ENCODE results near the gene SLC22A15. TPM values are rescaled to one million over a fixed set of nuclear protein-coding genes. Genes with fewer than 3 reads are reported as not detected.

Gene SLC22A15
- polyA plus RNA-seq, 1 donor from 2014 or later, result 3.1 TPM

DNA sequence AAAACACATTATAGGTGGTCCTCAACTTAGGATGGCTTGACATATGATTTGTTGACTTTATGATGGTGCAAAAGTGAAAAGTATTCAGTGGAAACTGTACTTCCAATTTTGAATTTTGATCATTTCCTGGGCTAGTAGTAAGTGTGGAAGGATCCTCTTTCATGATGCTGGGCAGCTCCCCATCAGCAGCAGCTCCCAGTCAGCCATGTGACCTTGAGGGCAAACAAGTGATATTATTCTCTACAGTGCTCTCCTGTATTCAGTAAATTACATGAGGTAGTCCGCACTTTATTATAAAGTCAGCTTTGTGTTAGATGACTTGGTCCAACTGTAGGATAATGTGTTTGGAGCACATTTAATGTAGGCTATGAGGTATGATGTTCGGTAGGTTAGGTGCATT is 36.4 kb downstream of the SLC22A15 start:
- Histone ChIP-seq H3K36me3 (ENCODE audit: insufficient read depth, low read length) (no peaks in the 10 kb centered on the region), H3K9ac (ENCODE audit: low read length) (no peak overlapping the region), H3K4me3 (ENCODE audit: low read length) (no peak overlapping the region), H3K4me2 (ENCODE audit: low read length) (no peak overlapping the region), H3K79me2 (replicated peaks; ENCODE audit: insufficient read depth, low read length) (no peaks in the 10 kb centered on the region), H4K20me1 (ENCODE audit: insufficient read depth) (no peaks in the 10 kb centered on the region), H3F3A (ENCODE audit: insufficient read depth, low read length, poor library complexity, severe bottlenecking) (no peaks in the 10 kb centered on the region), H3K27ac (ENCODE audit: low read length) (no peak overlapping the region), H2AFZ (ENCODE audit: low read depth, low read length) (no peak overlapping the region), H3K9me3 (ENCODE audit: low read length) (no peaks in the 10 kb centered on the region), H3K9me2 (ENCODE audit: insufficient read depth, low read length) (no peaks in the 10 kb centered on the region), H3K27me3 (ENCODE audit: insufficient read depth, low read depth, low read length) (no peaks in the 10 kb centered on the region)
- TF ChIP-seq, protein P1, sequence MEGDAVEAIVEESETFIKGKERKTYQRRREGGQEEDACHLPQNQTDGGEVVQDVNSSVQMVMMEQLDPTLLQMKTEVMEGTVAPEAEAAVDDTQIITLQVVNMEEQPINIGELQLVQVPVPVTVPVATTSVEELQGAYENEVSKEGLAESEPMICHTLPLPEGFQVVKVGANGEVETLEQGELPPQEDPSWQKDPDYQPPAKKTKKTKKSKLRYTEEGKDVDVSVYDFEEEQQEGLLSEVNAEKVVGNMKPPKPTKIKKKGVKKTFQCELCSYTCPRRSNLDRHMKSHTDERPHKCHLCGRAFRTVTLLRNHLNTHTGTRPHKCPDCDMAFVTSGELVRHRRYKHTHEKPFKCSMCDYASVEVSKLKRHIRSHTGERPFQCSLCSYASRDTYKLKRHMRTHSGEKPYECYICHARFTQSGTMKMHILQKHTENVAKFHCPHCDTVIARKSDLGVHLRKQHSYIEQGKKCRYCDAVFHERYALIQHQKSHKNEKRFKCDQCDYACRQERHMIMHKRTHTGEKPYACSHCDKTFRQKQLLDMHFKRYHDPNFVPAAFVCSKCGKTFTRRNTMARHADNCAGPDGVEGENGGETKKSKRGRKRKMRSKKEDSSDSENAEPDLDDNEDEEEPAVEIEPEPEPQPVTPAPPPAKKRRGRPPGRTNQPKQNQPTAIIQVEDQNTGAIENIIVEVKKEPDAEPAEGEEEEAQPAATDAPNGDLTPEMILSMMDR (IDR thresholded peaks at IDR 0.05; ENCODE audit: poor library complexity, severe bottlenecking), result no peak
- TF ChIP-seq SMC3 (conservative IDR thresholded peaks at IDR 0.05; ENCODE audit: poor library complexity), result no peak
- TF ChIP-seq EP300 (conservative IDR thresholded peaks at IDR 0.05; ENCODE audit: poor library complexity, severe bottlenecking), result no peak
- TF ChIP-seq POLR2AphosphoS5 (IDR thresholded peaks at IDR 0.05), result no peak
- no peak for TF ChIP-seq TAF1 (IDR thresholded peaks at IDR 0.05; ENCODE audit: low read depth)
- no peak for TF ChIP-seq EZH2 (IDR thresholded peaks at IDR 0.05; ENCODE audit: borderline replicate concordance, insufficient read depth, low read length, poor library complexity, severe bottlenecking)
- TF ChIP-seq RAD21 (conservative IDR thresholded peaks at IDR 0.05), result no peak

DNA sequence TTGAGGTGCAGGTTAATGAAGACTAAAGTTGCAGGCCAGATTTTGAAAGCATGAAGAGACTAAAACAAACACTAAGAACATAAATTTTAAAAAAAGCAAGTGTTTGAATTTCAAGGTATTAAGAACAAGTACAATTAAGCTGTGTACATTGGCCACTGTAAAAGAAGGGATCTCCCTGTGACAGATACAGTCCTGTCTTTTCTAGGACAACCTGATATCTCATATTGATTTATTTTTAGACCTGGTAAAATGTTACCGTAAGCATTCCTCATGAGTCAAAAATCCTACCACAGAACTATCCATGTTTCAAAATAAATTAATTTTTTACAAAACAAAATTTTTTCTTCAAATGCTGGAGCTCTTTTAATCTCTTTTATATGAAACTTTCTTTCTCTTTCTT is 39.4 kb downstream of the SLC22A15 start:
- Histone ChIP-seq H3F3A (ENCODE audit: insufficient read depth, low read length, poor library complexity, severe bottlenecking) (no peaks in the 10 kb centered on the region), H2AFZ (ENCODE audit: low read depth, low read length) (no peak overlapping the region), H4K20me1 (ENCODE audit: insufficient read depth) (no peaks in the 10 kb centered on the region), H3K4me2 (ENCODE audit: low read length) (no peak overlapping the region), H3K27ac (ENCODE audit: low read length) (no peak overlapping the region), H3K9ac (ENCODE audit: low read length) (no peak overlapping the region), H3K36me3 (ENCODE audit: insufficient read depth, low read length) (no peaks in the 10 kb centered on the region), H3K79me2 (replicated peaks; ENCODE audit: insufficient read depth, low read length) (no peaks in the 10 kb centered on the region), H3K4me3 (ENCODE audit: low read length) (no peak overlapping the region), H3K9me2 (ENCODE audit: insufficient read depth, low read length) (no peaks in the 10 kb centered on the region), H3K9me3 (ENCODE audit: low read length) (no peaks in the 10 kb centered on the region), H3K27me3 (ENCODE audit: insufficient read depth, low read depth, low read length) (no peaks in the 10 kb centered on the region)
- TF ChIP-seq RAD21 (conservative IDR thresholded peaks at IDR 0.05), result no peak
- no peak for TF ChIP-seq EZH2 (IDR thresholded peaks at IDR 0.05; ENCODE audit: borderline replicate concordance, insufficient read depth, low read length, poor library complexity, severe bottlenecking)

DNA sequence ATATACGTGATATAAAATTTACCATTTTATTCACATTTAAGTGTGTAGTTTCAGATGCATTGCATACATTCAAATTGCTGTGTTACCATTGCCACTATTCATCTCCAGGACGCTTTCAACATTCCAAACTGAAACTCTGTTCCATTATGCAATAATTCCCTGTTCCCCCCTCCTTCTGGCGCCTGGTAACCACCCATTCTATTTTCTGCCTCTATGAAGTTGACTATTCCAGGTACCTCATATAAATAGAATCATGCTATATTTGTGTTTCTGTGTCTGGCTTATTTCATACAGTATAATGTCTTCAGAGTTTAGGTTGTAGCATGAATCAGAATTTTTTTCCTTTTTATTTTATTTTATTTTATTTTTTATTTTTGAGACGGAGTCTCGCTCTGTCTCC is 41.7 kb downstream of the SLC22A15 start:
- no peak overlapping the region for H3K27ac ChIP-seq (ENCODE audit: low read length)
- H3K79me2 ChIP-seq (replicated peaks; ENCODE audit: insufficient read depth, low read length), result no peaks in the 10 kb centered on the region
- no peaks in the 10 kb centered on the region for H3K9me3 ChIP-seq (ENCODE audit: low read length)

More for the DNA sequence above, 41.7 kb downstream of the SLC22A15 start:
- H3F3A ChIP-seq (ENCODE audit: insufficient read depth, low read length, poor library complexity, severe bottlenecking), result no peaks in the 10 kb centered on the region
- H3K27me3 ChIP-seq (ENCODE audit: insufficient read depth, low read depth, low read length), result no peaks in the 10 kb centered on the region
- no peak overlapping the region for H3K4me3 ChIP-seq (ENCODE audit: low read length)
- H3K9ac ChIP-seq (ENCODE audit: low read length), result no peak overlapping the region
- no peak for TF ChIP-seq TAF1 (IDR thresholded peaks at IDR 0.05; ENCODE audit: low read depth)
- TF ChIP-seq MXI1 (conservative IDR thresholded peaks at IDR 0.05; ENCODE audit: poor library complexity, severe bottlenecking), result no peak
- TF ChIP-seq POLR2AphosphoS5 (IDR thresholded peaks at IDR 0.05), result no peak
- TF ChIP-seq EP300 (conservative IDR thresholded peaks at IDR 0.05; ENCODE audit: poor library complexity, severe bottlenecking), result no peak
- TF ChIP-seq SMC3 (conservative IDR thresholded peaks at IDR 0.05; ENCODE audit: poor library complexity), result no peak
- TF ChIP-seq, protein P2, sequence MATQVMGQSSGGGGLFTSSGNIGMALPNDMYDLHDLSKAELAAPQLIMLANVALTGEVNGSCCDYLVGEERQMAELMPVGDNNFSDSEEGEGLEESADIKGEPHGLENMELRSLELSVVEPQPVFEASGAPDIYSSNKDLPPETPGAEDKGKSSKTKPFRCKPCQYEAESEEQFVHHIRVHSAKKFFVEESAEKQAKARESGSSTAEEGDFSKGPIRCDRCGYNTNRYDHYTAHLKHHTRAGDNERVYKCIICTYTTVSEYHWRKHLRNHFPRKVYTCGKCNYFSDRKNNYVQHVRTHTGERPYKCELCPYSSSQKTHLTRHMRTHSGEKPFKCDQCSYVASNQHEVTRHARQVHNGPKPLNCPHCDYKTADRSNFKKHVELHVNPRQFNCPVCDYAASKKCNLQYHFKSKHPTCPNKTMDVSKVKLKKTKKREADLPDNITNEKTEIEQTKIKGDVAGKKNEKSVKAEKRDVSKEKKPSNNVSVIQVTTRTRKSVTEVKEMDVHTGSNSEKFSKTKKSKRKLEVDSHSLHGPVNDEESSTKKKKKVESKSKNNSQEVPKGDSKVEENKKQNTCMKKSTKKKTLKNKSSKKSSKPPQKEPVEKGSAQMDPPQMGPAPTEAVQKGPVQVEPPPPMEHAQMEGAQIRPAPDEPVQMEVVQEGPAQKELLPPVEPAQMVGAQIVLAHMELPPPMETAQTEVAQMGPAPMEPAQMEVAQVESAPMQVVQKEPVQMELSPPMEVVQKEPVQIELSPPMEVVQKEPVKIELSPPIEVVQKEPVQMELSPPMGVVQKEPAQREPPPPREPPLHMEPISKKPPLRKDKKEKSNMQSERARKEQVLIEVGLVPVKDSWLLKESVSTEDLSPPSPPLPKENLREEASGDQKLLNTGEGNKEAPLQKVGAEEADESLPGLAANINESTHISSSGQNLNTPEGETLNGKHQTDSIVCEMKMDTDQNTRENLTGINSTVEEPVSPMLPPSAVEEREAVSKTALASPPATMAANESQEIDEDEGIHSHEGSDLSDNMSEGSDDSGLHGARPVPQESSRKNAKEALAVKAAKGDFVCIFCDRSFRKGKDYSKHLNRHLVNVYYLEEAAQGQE (IDR thresholded peaks at IDR 0.05; ENCODE audit: borderline replicate concordance), result no peak
- no peak for TF ChIP-seq EZH2 (IDR thresholded peaks at IDR 0.05; ENCODE audit: borderline replicate concordance, insufficient read depth, low read length, poor library complexity, severe bottlenecking)
- TF ChIP-seq RAD21 (conservative IDR thresholded peaks at IDR 0.05), result no peak
- TF ChIP-seq, protein P1 (IDR thresholded peaks at IDR 0.05; ENCODE audit: poor library complexity, severe bottlenecking), result no peak
- no peak overlapping the region for H3K4me2 ChIP-seq (ENCODE audit: low read length)
- no peaks in the 10 kb centered on the region for H3K9me2 ChIP-seq (ENCODE audit: insufficient read depth, low read length)
- no peaks in the 10 kb centered on the region for H3K36me3 ChIP-seq (ENCODE audit: insufficient read depth, low read length)
- H4K20me1 ChIP-seq (ENCODE audit: insufficient read depth), result no peaks in the 10 kb centered on the region
- no peak overlapping the region for H2AFZ ChIP-seq (ENCODE audit: low read depth, low read length)
